IMR-90 (cell line): ENCODE measurements around the gene ABHD3.

Source experiments
- BHLHE40 ChIP-seq: fragments of 150-350 bp; IDR thresholded peaks from 2 replicates; pipeline ENCODE4 v1.6.1; 2016; ENCODE audit warnings: mild to moderate bottlenecking, low read depth, low read length
- CEBPB ChIP-seq: IDR thresholded peaks from 2 replicates; pipeline ENCODE4 v1.6.1; 2012; ENCODE audit warnings: low read depth, low read length, improper control_type of control experiment
- CTCF ChIP-seq: conservative IDR thresholded peaks from 2 replicates; pipeline ENCODE4 v1.5.1; 2012; ENCODE audit warnings: mild to moderate bottlenecking, low read depth, low read length, improper control_type of control experiment
- FOS ChIP-seq: fragments of 150-350 bp; IDR thresholded peaks from 2 replicates; pipeline ENCODE4 v1.6.1; 2016; ENCODE audit warnings: low read depth, low read length
- MAFK ChIP-seq: IDR thresholded peaks from 2 replicates; pipeline ENCODE4 v1.6.1; 2012; ENCODE audit warnings: low read depth, low read length, improper control_type of control experiment
- POLR2A ChIP-seq: IDR thresholded peaks from 2 replicates; pipeline ENCODE4 v1.6.1; 2012; ENCODE audit warnings: mild to moderate bottlenecking, low read depth, low read length
- RAD21 ChIP-seq: IDR thresholded peaks from 2 replicates; pipeline ENCODE4 v1.6.1; 2012; ENCODE audit warnings: low read length, improper control_type of control experiment
- SMC3 ChIP-seq: fragments of 150-350 bp; IDR thresholded peaks from 2 replicates; pipeline ENCODE4 v1.6.1; 2016; ENCODE audit warnings: low read depth, mild to moderate bottlenecking, antibody characterized with exemption, low read length, moderate library complexity
- TF ChIP-seq, protein P1 (sequence below): fragments of 150-350 bp; IDR thresholded peaks from 2 replicates; pipeline ENCODE4 v1.6.1; 2017; ENCODE audit warnings: mild to moderate bottlenecking, antibody characterized with exemption, low read length, low read depth

DNA sequence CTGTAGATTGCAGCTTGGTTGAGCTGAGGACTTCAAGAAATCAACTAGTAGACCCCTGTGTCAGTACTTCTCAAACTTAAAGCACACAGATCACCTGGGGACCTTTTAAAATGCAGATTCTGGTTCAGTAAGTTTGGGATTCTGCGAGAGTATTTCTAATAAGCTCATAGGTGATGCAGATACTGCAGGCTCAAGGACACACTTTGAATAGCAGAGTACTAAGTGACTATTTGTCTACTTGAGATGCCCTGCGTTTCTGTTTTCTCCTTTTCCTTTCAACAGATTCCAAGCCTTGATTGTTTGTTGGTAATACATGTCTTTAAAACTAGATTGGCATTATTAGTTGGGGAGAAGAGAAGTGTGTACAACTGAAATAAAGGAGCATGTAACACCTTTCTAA is 42.7 kb upstream of the ABHD3 start:
- TF ChIP-seq, protein P1, sequence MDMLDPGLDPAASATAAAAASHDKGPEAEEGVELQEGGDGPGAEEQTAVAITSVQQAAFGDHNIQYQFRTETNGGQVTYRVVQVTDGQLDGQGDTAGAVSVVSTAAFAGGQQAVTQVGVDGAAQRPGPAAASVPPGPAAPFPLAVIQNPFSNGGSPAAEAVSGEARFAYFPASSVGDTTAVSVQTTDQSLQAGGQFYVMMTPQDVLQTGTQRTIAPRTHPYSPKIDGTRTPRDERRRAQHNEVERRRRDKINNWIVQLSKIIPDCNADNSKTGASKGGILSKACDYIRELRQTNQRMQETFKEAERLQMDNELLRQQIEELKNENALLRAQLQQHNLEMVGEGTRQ: no peak
- TF ChIP-seq CTCF (no peak), POLR2A (no peak), MAFK (no peak), RAD21 (no peak), CEBPB (no peak), SMC3 (no peak), BHLHE40 (no peak), FOS (no peak)
